ENCODE data around the gene ADCY3.

ADCY3 gene

DNA sequence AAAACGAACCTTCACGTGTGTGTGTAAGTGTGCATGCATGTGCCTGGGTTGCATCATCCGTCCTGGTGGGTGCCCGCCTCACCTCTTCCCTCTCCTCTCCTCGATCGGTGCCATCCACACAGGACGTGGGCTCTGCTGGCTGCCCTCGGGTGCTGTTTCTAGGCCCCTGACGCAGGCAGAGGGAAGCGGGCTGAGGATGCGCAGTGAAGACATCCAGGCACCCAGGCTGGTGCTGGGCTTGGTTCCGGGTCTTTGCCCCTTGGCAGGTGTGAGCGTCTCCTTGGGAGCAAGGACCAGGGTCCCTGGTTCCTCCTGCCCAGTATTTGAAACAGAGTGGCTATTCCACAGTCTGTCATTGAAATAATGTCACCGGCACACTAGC is 6.2 kb upstream of the ADCY3 start:
- DNase-seq (ENCODE audit: extremely low read depth in 1 of 2, low read depth in 1 of 2) = no peak

DNA sequence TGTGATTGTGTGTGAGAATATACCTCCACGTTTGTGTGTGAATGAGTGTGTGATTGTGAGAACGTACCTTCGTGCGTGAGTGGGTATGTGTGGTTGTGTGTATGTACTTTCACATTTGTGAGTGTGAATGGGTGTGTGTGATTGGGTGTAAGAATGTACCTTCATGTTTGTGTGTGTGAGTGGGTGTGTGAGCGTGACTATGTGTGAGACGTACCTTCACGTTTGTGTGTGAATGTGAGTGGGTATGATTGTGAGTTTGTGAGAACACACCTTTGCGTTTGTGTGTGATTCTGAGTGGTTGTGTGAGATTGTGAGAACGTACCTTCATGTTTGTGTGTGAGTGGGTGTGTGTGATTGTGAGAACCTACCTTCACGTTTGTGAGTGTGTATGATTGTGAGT is 5.8 kb upstream of the ADCY3 start:
- DNase-seq (ENCODE audit: extremely low read depth in 1 of 2, low read depth in 1 of 2) = no peak

DNA sequence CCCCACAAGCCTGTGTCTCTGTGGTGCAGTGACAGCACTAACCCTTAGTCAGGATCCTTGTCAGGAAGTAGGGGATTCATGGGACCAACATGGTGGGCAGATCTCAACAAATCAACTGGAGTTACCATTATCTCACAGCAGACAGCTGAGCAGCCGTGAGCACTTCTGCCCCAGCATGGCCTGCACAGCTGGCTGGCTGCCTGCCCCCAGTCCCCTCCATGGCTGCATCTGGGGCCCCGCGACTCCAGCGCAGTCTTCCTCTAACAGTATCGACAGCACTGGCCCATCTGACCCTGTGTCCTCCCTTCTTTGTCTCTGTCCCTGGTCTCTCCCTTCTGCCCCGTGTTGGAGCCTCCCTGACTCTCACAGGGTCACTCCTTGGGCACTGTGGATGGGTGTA is 4.7 kb upstream of the ADCY3 start:
- no peak for DNase-seq (ENCODE audit: extremely low read depth in 1 of 2, low read depth in 1 of 2)

- no peak for DNase-seq (ENCODE audit: extremely low read depth in 1 of 2, low read depth in 1 of 2)
Observed at GRCh38 chr2:24924266-24924665, 4.2 kb upstream of the ADCY3 start.

DNA sequence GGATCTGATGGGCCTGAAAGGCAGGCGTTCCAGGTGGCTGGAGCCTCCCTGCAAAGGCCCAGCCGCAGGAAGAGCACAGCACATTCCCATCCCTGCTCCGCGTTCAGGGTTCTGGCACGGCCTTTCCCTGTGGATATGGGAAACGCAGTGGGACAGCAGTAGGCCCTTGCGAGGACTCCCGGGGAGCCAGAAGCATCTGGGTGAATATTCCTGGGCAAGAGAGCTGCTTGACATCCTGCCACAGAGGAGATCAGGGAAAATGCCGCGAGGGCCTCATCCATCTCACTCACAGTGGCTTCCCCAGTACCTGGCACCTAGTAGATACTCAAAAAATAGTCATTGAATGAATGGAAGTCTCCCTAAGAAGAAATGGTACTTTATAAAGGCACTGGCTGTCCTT is 3.1 kb upstream of the ADCY3 start:
- DNase-seq (ENCODE audit: extremely low read depth in 1 of 2, low read depth in 1 of 2) = no peak

DNA sequence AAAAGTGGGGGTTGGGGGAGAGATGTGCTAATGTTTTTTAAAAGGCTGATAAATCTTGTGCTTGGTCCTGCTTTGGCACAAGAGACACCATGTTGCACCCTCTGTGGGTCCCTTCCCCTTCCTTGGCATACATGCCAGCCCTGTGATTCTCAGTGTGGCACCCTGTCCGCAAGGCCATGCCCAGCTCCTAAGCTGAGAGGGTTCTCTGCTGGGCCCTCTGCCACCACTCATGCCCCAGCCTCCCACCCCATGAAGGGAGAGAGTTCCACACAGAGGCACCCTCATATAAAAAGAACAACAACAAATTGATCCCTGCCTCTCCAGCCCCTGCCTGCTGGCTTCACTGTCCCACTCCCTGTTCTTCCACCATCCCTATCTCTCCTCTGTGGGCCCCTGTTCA is 2.5 kb upstream of the ADCY3 start:
- no peak for DNase-seq (ENCODE audit: extremely low read depth in 1 of 2, low read depth in 1 of 2)

- no peak for DNase-seq (ENCODE audit: extremely low read depth in 1 of 2, low read depth in 1 of 2)
Observed at GRCh38 chr2:24920809-24921441, 888 bp upstream of the ADCY3 start.

- DNase-seq (ENCODE audit: extremely low read depth in 1 of 2, low read depth in 1 of 2) = no peak
Observed at GRCh38 chr2:24919506-24920097, 435 bp downstream of the ADCY3 start.

DNA sequence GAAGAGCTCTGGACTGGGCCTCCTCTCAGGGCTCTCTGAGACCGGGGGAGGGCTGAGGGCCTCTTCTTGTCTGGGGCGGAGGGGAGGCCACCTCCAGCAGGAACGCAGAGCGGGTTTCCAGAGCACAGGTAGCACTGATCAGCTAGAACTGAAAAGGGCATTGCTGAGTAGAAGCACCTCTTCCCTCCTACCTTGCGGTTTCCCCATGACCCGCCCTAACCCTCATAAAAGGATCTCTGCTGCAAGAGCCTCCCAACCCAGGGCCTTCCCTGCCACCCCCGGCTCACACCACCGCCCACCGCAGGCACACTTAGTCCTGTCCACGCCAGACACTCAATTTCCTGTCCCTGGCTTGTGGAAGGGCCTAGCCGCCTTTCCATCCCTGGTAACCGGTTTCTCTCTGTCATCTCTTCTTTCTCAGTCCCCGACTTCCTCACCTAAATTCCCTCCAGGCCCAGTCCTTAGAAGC is 966 bp downstream of the ADCY3 start:
- peak in 1 of 2 donors; percentile 59 for DNase-seq (ENCODE audit: extremely low read depth in 1 of 2, low read depth in 1 of 2)

DNA sequence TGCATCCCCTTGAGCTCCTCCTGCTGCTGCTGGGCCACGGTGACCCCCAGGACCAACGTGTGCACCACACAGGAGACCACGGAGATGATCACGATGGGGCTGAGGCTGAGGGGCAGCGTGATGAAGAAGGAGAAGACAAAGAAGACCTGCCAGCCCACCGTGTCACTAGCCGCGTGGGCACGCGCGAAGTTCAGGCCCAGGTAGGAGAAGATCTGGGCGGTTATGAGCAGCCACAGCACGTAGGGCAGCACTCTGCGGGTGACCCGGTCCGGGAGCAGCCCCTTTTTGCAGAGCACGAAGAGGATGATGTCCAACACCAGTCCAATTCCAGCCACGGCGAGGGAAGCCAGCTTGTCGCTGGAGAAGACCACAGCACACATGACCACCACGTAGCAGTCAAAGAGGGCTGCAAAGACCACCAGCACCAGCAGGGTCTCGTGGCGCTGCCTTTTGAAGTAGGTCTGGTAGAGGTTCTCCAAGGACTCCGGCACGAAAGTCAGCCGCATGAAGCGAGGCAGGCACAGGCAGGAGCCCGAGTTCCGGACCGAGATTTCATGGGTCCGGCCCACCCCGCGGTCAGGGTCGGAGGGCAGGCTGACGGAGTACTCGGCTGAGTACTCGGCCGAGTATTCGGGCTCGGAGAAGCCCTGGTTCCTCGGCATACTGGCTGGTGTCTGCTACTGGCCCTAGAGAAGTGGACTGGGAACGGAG is 1.6 kb downstream of the ADCY3 start:
- no peak for DNase-seq (ENCODE audit: extremely low read depth in 1 of 2, low read depth in 1 of 2)

- DNase-seq (ENCODE audit: extremely low read depth in 1 of 2, low read depth in 1 of 2) = no peak
Observed at GRCh38 chr2:24917731-24918325, 2.2 kb downstream of the ADCY3 start.

- DNase-seq (ENCODE audit: extremely low read depth in 1 of 2, low read depth in 1 of 2) = peak in 1 of 2 donors; percentile 64
Observed at GRCh38 chr2:24917086-24917485, 3.0 kb downstream of the ADCY3 start.

GRCh38 chr2:24915796-24916195 is 4.2 kb downstream of the ADCY3 start:
- DNase-seq (ENCODE audit: extremely low read depth in 1 of 2, low read depth in 1 of 2) = no peak

DNA sequence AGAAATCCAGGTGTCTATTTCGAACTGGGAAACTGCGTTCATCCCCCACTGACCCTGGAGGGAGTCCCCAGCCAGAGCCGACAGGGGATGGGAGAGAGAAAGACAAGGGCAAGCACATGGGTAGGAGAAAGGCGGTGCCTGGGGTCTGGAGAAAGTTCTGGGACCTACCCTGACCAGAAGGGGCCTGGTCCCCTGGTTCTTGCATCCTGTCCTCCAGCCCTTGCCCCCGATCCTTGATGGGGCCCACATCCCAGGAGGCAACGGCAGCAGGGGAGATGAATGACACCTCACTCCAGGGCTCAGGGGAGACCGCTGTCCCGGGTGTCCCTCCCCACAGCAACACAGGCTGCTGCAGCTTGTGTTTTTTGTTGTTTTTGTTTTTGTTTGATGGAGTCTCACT is 4.9 kb downstream of the ADCY3 start:
- DNase-seq (ENCODE audit: extremely low read depth in 1 of 2, low read depth in 1 of 2) = no peak

- DNase-seq (ENCODE audit: extremely low read depth in 1 of 2, low read depth in 1 of 2) = no peak
Observed at GRCh38 chr2:24914713-24915112, 5.3 kb downstream of the ADCY3 start.

DNA sequence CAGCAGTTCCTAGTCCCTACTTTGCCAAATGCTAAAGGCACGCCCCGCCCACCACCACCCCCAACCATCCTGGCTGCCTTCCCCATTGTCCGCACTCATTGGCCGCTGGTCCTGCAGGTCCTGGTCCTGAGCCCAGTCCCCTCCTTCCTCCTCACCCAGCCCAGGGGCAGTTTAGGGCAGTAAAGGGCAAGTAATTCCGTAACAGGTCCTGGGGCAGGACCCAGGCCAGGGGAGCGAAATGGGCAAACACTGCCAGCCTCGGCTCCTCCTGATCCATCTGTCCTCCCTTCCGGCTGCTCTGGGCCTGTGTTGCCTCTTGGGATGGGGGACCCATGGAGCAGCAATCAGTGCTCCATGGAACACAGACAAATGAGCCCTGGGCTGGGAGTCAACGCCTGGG is 6.1 kb downstream of the ADCY3 start:
- DNase-seq (ENCODE audit: extremely low read depth in 1 of 2, low read depth in 1 of 2) = no peak

DNA sequence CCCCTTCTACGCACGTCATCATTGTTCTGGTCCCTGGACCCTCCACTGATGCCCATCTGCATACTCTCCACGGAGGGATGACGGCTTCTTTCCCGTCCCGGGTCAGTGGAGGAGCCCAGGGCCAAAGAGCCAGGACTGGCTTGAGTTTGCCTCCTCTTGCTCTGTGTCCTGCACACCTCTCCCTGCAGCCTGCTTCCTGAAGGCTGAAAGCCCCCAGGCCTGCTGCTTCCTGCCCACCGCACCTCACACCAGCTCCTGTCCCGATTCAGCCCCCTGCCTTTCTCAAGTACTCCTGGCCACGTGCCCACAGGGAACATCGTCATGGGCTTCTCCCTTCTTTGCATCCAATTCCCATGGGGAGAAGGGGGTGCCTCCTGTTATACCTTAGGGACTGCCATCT is 7.1 kb downstream of the ADCY3 start:
- DNase-seq (ENCODE audit: extremely low read depth in 1 of 2, low read depth in 1 of 2) = no peak

GRCh38 chr2:24912523-24912922 is 7.5 kb downstream of the ADCY3 start:
- no peak for DNase-seq (ENCODE audit: extremely low read depth in 1 of 2, low read depth in 1 of 2)

GRCh38 chr2:24910245-24910644 is 9.8 kb downstream of the ADCY3 start:
- DNase-seq (ENCODE audit: extremely low read depth in 1 of 2, low read depth in 1 of 2) = no peak

- no peak for DNase-seq (ENCODE audit: extremely low read depth in 1 of 2, low read depth in 1 of 2)
Observed at GRCh38 chr2:24909555-24910177, 10.4 kb downstream of the ADCY3 start.

GRCh38 chr2:24908461-24908901 is 11.6 kb downstream of the ADCY3 start:
- DNase-seq (ENCODE audit: extremely low read depth in 1 of 2, low read depth in 1 of 2) = no peak

Measured in stimulated activated CD8-positive, alpha-beta memory T cell treated with anti-CD3 and anti-CD28 coated beads, Interleukin-7, amount 100 ng/mL, for 48 hours (primary cell).